OCI-LY7 (cell line): ENCODE data around the gene UBE2K.

ENCODE experiments used
- CTCF ChIP-seq: fragments of 200-600 bp; sonication (generic); conservative IDR thresholded peaks from 2 replicates; pipeline ENCODE4 v1.5.1; 2014; ENCODE audit warnings: mild to moderate bottlenecking, antibody characterized with exemption, low read length, moderate library complexity, mixed read lengths
- EZH2phosphoT487 ChIP-seq: fragments of 200-600 bp; sonication (generic); IDR thresholded peaks from 2 replicates; pipeline ENCODE4 v1.6.1; 2018; ENCODE audit warnings: low read depth, borderline replicate concordance, mild to moderate bottlenecking, mixed run types, antibody characterized with exemption, low read length, moderate library complexity, mixed read lengths

- no peak for TF ChIP-seq EZH2phosphoT487
- TF ChIP-seq CTCF = no peak
These were observed 35.3 kb upstream of the UBE2K start for GRCh38 chr4:39662683-39663082.
